GM23338 (cell line): ENCODE results near the gene SYNGR3. TPM values are rescaled to one million over a fixed set of nuclear protein-coding genes. Genes with fewer than 3 reads are reported as not detected.

ENCODE experiments used
- ATAC-seq: fragments of 200-7000 bp; cut with Tn5 transposase; 3 replicates; pipeline ENCODE4 v1.9.1; 2020
- DNase-seq: peaks from one replicate; pipeline ENCODE4 v3.0.0-alpha.2; 2015; ENCODE audit warnings: low spot score
- H2AFZ ChIP-seq: fragments of 200-600 bp; sonication (generic); 2 replicates; pipeline ENCODE4 v1.8.0; 2016; ENCODE audit warnings: antibody characterized with exemption, mild to moderate bottlenecking, moderate library complexity
- H3F3A ChIP-seq: fragments of 200-600 bp; sonication (generic); replicated peaks from 2 replicates; pipeline ENCODE4 v1.8.0; 2017; ENCODE audit warnings: antibody characterized with exemption, mixed run types, low read depth
- H3K27ac ChIP-seq: fragments of 200-600 bp; sonication (generic); 2 replicates; pipeline ENCODE4 v1.6.1; 2016; ENCODE audit warnings: low read depth
- H3K27me3 ChIP-seq: fragments of 200-600 bp; sonication (generic); 2 replicates; pipeline ENCODE4 v1.8.0; 2016; ENCODE audit warnings: mild to moderate bottlenecking, mixed run types, moderate library complexity; ENCODE audit not compliant: insufficient read depth
- H3K36me3 ChIP-seq: fragments of 200-600 bp; sonication (generic); 2 replicates; pipeline ENCODE4 v1.8.0; 2016; ENCODE audit warnings: mild to moderate bottlenecking; ENCODE audit not compliant: insufficient read depth
- H3K4me1 ChIP-seq: fragments of 200-600 bp; sonication (generic); 2 replicates; pipeline ENCODE4 v1.8.0; 2016; ENCODE audit warnings: mild to moderate bottlenecking, moderate library complexity; ENCODE audit not compliant: insufficient read depth
- H3K4me2 ChIP-seq: fragments of 200-600 bp; sonication (generic); 2 replicates; pipeline ENCODE4 v1.7.1; 2017; ENCODE audit warnings: mixed run types
- H3K4me3 ChIP-seq: fragments of 200-600 bp; sonication (generic); 2 replicates; pipeline ENCODE4 v1.6.1; 2016; ENCODE audit warnings: mixed run types
- H3K79me2 ChIP-seq: fragments of 200-600 bp; sonication (generic); replicated peaks from 2 replicates; pipeline ENCODE4 v1.8.0; 2017; ENCODE audit warnings: mild to moderate bottlenecking; ENCODE audit not compliant: insufficient read depth
- H3K9me2 ChIP-seq: fragments of 200-600 bp; sonication (generic); 2 replicates; pipeline ENCODE4 v1.8.0; 2017; ENCODE audit not compliant: insufficient read depth
- H4K20me1 ChIP-seq: fragments of 200-600 bp; sonication (generic); replicated peaks from 2 replicates; pipeline ENCODE4 v1.8.0; 2017; ENCODE audit warnings: mild to moderate bottlenecking; ENCODE audit not compliant: insufficient read depth
- H3K27ac Mint-ChIP-seq: 2 replicates; pipeline ENCODE4 v1.8.0; 2020; ENCODE audit warnings: inconsistent platforms, mild to moderate bottlenecking, moderate library complexity, mixed read lengths
- H3K27me3 Mint-ChIP-seq: 3 replicates; pipeline ENCODE4 v1.8.0; 2022; ENCODE audit warnings: low read depth, mild to moderate bottlenecking, moderate library complexity, mixed read lengths, inconsistent platforms; ENCODE audit not compliant: insufficient read depth, poor library complexity
- H3K36me3 Mint-ChIP-seq: 3 replicates; pipeline ENCODE4 v1.8.0; 2021; ENCODE audit warnings: low read depth, mild to moderate bottlenecking, inconsistent platforms, moderate library complexity, mixed read lengths
- H3K4me1 Mint-ChIP-seq: 3 replicates; pipeline ENCODE4 v1.8.0; 2020; ENCODE audit warnings: mild to moderate bottlenecking, inconsistent platforms, mixed read lengths
- H3K4me3 Mint-ChIP-seq: 3 replicates; pipeline ENCODE4 v1.8.0; 2021; ENCODE audit warnings: moderate library complexity, mild to moderate bottlenecking, inconsistent platforms, mixed read lengths
- H3K9me3 Mint-ChIP-seq: 3 replicates; pipeline ENCODE4 v1.8.0; 2020; ENCODE audit warnings: moderate library complexity, mild to moderate bottlenecking, inconsistent platforms, mixed read lengths
- CREB1 ChIP-seq: fragments of 250-450 bp; sonication (Bioruptor Pico); IDR thresholded peaks from 2 replicates; pipeline ENCODE4 v1.5.0; 2020; ENCODE audit warnings: low read depth, mild to moderate bottlenecking, moderate library complexity
- CTCF ChIP-seq, 2 experiments: fragments of 200-600 bp in 1 of 2; sonication (generic) in 1 of 2; conservative IDR thresholded peaks; 2 replicates each; pipeline versions ENCODE4 v1.5.1 to v1.6.1; 2016 to 2017; ENCODE audit warnings: antibody characterized with exemption in 2 of 2, low read depth in 2 of 2, mild to moderate bottlenecking in 2 of 2, moderate library complexity in 1 of 2
- EZH2 ChIP-seq: fragments of 200-600 bp; sonication (generic); IDR thresholded peaks from one replicate; pipeline ENCODE4 v1.8.0; 2017; ENCODE audit warnings: antibody characterized with exemption, mild to moderate bottlenecking, low read depth; ENCODE audit not compliant: unreplicated experiment
- EZH2phosphoT487 ChIP-seq: fragments of 200-600 bp; sonication (generic); IDR thresholded peaks from one replicate; pipeline ENCODE4 v1.8.1; 2018; ENCODE audit warnings: antibody characterized with exemption; ENCODE audit not compliant: unreplicated experiment
- JUNB ChIP-seq: IDR thresholded peaks from one replicate; pipeline ENCODE4 v1.6.1; 2016; ENCODE audit warnings: antibody characterized with exemption; ENCODE audit not compliant: unreplicated experiment
- NANOG ChIP-seq: IDR thresholded peaks from 2 replicates; pipeline ENCODE4 v1.6.1; 2016; ENCODE audit warnings: antibody characterized with exemption, borderline replicate concordance
- POLR2AphosphoS5 ChIP-seq: IDR thresholded peaks from 2 replicates; pipeline ENCODE4 v1.6.1; 2016; ENCODE audit warnings: antibody characterized with exemption, low read depth
- STAT1 ChIP-seq: IDR thresholded peaks from one replicate; pipeline ENCODE4 v1.6.1; 2016; ENCODE audit warnings: antibody characterized with exemption; ENCODE audit not compliant: unreplicated experiment
- ZNF114 ChIP-seq: fragments of 250-450 bp; sonication (Bioruptor Pico); IDR thresholded peaks from 2 replicates; pipeline ENCODE4 v1.5.0; 2020; ENCODE audit warnings: mild to moderate bottlenecking, moderate library complexity
- ZNF331 ChIP-seq: fragments of 250-450 bp; sonication (Bioruptor Pico); IDR thresholded peaks from 2 replicates; pipeline ENCODE4 v1.5.0; 2020; ENCODE audit warnings: low read depth, mild to moderate bottlenecking, moderate library complexity
- ZNF462 ChIP-seq: fragments of 250-450 bp; sonication (Bioruptor Pico); IDR thresholded peaks from 2 replicates; pipeline ENCODE4 v1.5.0; 2020; ENCODE audit warnings: mild to moderate bottlenecking, moderate library complexity
- polyA plus RNA-seq: library from polyadenylated mRNA; unstranded; fragments of >200 nt; fragmentation: Nextera tagmentation; extraction: Ambion mirVana; gene quantifications from 2 replicates; pipeline ENCODE4 v1.2.1, GENCODE V29; 2016
- total RNA-seq: library from RNA; depleted of rRNA; stranded (reverse); fragments of >200 nt; shearing (Covaris generic); gene quantifications from 2 replicates; pipeline ENCODE4 v1.2.3, GENCODE V29; 2014
- TF ChIP-seq, protein P1 (sequence below): IDR thresholded peaks from one replicate; pipeline ENCODE4 v1.6.1; 2018; ENCODE audit warnings: antibody characterized with exemption; ENCODE audit not compliant: unreplicated experiment
- TF ChIP-seq, protein P2 (sequence below): IDR thresholded peaks from 2 replicates; pipeline ENCODE4 v1.6.1; 2016; ENCODE audit warnings: antibody characterized with exemption

Gene SYNGR3
- total and polyA plus RNA-seq, 2 experiments from 2014 or later, result 45.4 to 77.7 TPM

DNA sequence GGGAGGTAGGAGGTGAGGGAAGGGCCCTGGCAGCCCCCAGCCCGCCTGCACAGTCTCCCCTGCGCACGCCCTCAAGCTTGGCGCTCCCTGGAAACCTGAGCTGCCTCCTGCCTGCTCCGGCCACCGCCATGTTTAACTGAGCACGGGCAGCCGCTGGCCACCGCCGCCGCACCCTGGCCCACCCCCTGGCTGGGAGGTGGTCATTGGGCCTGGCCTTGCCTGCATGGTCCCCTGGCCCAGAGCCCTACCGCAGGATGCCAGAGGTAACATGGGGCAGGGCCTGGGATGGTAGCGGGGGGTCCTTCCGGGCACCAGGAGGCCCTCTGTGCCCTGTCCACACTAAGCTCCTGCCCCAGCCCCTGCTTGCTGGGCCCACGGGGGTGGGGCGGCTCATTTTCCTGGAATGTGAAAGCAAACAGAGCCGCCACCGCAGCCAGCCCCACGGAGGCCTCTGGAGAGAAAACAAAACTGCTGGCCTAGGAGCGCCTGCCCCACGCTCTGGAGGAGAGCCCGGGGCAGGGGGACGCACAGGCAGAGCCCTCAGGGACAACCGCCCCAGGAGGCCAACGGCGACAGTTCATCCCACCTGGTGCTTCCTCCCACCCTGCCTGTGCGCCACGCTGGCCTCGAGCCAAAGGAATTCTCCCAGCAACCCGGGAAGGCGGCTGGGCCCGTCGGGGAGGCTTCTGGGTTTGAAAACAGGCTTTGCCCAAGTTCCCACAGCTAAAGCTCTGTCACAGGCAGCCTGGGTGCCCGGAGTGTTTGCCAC, 45.8 kb downstream of the SYNGR3 start:
- H3K79me2 ChIP-seq, result no peaks in the 10 kb centered on the region
- no peaks in the 10 kb centered on the region for H3F3A ChIP-seq
- Mint-ChIP-seq H3K4me1 (peaks cover 8% of the 10 kb centered on the region), H3K36me3 (no peaks in the 10 kb centered on the region), H3K9me3 (no peaks in the 10 kb centered on the region), H3K4me3 (no peak overlapping the region), H3K27ac (no peak overlapping the region), H3K27me3 (peaks cover 12% of the 10 kb centered on the region)
- H2AFZ ChIP-seq, result no peak overlapping the region
- H3K9me2 ChIP-seq, result no peaks in the 10 kb centered on the region
- no peak overlapping the region for H3K4me3 ChIP-seq
- no peaks in the 10 kb centered on the region for H3K36me3 ChIP-seq
- H3K4me2 ChIP-seq, result no peak overlapping the region
- no peaks in the 10 kb centered on the region for H3K4me1 ChIP-seq
- no peak overlapping the region for H3K27ac ChIP-seq
- DNase-seq (no peak), ATAC-seq (peak; percentile 13)
- TF ChIP-seq JUNB (no peak), ZNF331 (CRISPR knock-in tag) (no peak), EZH2 (no peak), STAT1 (no peak), ZNF462 (no peak), NANOG (no peak), EZH2phosphoT487 (no peak), CREB1 (CRISPR knock-in tag) (no peak), CTCF (conservative IDR thresholded peaks at IDR 0.05; ENCODE audit: low read depth in 2 of 2) (no peak), ZNF114 (CRISPR knock-in tag) (no peak), POLR2AphosphoS5 (no peak)
- TF ChIP-seq, protein P1, sequence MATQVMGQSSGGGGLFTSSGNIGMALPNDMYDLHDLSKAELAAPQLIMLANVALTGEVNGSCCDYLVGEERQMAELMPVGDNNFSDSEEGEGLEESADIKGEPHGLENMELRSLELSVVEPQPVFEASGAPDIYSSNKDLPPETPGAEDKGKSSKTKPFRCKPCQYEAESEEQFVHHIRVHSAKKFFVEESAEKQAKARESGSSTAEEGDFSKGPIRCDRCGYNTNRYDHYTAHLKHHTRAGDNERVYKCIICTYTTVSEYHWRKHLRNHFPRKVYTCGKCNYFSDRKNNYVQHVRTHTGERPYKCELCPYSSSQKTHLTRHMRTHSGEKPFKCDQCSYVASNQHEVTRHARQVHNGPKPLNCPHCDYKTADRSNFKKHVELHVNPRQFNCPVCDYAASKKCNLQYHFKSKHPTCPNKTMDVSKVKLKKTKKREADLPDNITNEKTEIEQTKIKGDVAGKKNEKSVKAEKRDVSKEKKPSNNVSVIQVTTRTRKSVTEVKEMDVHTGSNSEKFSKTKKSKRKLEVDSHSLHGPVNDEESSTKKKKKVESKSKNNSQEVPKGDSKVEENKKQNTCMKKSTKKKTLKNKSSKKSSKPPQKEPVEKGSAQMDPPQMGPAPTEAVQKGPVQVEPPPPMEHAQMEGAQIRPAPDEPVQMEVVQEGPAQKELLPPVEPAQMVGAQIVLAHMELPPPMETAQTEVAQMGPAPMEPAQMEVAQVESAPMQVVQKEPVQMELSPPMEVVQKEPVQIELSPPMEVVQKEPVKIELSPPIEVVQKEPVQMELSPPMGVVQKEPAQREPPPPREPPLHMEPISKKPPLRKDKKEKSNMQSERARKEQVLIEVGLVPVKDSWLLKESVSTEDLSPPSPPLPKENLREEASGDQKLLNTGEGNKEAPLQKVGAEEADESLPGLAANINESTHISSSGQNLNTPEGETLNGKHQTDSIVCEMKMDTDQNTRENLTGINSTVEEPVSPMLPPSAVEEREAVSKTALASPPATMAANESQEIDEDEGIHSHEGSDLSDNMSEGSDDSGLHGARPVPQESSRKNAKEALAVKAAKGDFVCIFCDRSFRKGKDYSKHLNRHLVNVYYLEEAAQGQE, result no peak
- TF ChIP-seq, protein P2, sequence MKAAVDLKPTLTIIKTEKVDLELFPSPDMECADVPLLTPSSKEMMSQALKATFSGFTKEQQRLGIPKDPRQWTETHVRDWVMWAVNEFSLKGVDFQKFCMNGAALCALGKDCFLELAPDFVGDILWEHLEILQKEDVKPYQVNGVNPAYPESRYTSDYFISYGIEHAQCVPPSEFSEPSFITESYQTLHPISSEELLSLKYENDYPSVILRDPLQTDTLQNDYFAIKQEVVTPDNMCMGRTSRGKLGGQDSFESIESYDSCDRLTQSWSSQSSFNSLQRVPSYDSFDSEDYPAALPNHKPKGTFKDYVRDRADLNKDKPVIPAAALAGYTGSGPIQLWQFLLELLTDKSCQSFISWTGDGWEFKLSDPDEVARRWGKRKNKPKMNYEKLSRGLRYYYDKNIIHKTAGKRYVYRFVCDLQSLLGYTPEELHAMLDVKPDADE, result no peak
- no peaks in the 10 kb centered on the region for H3K27me3 ChIP-seq
- 0 out of 2 replicates have a peak, but pooled peaks cover 3% of the 10 kb centered on the region for H4K20me1 ChIP-seq
